Measurements from ENCODE around the gene NFS1.

DNA sequence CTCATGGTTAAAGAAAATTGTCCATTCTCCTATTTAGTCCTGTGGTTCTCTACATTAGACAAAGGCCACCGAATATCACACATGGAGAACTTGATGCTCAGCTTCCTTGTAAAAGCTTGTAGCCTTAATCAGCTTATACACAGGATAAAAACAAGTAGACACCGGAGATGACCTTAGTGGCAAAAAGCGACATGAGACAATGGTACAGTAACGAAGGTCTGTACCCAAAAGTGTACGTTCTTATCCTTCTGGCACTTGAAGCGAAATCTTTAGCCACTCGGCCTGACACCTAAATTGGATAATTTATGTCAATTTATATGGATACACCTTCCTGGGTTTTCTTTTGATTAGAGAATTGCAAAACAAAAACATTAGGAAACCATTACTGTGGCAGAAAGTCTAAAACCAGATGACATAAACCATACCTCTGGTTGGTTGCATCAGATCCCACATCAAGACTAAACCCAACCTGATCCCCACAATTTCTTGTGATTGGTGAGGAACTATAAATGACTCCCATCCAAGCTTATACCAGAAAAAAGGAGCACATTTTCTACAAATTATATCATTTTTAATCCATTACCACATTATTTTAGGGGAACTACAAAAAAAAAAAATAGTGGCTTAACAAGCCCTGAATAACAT is 36.8 kb upstream of the NFS1 start:
- TF ChIP-seq, protein P1, sequence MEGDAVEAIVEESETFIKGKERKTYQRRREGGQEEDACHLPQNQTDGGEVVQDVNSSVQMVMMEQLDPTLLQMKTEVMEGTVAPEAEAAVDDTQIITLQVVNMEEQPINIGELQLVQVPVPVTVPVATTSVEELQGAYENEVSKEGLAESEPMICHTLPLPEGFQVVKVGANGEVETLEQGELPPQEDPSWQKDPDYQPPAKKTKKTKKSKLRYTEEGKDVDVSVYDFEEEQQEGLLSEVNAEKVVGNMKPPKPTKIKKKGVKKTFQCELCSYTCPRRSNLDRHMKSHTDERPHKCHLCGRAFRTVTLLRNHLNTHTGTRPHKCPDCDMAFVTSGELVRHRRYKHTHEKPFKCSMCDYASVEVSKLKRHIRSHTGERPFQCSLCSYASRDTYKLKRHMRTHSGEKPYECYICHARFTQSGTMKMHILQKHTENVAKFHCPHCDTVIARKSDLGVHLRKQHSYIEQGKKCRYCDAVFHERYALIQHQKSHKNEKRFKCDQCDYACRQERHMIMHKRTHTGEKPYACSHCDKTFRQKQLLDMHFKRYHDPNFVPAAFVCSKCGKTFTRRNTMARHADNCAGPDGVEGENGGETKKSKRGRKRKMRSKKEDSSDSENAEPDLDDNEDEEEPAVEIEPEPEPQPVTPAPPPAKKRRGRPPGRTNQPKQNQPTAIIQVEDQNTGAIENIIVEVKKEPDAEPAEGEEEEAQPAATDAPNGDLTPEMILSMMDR (conservative IDR thresholded peaks at IDR 0.05; ENCODE audit: low read length), result no peak
- no peak for TF ChIP-seq EZH2phosphoT487 (IDR thresholded peaks at IDR 0.05; ENCODE audit: borderline replicate concordance, low read depth, low read length)

Data from OCI-LY7 (cell line).